Pulmonary artery endothelial cell (primary cell): ENCODE results near the gene TMEM41A. TPM values are rescaled to one million over a fixed set of nuclear protein-coding genes. Genes with fewer than 3 reads are reported as not detected.

Experiments used
- total RNA-seq: library from RNA; depleted of rRNA; stranded (reverse); fragments of >200 nt; gene quantifications from 2 replicates; pipeline ENCODE4 v1.2.3, GENCODE V29; 2014

TMEM41A gene
- total RNA-seq, 1 donor from 2014 or later = 12.7 TPM

Other genes with a start within 250 kb of the TMEM41A start
- gene EHHADH, start 245.0 kb downstream of the TMEM41A start, total RNA-seq = 3.2 and 6.3 TPM in 2 replicates
- gene MAP3K13, start 135.9 kb downstream of the TMEM41A start, total RNA-seq = 17.3 and 17.5 TPM in 2 replicates
- 0.04 and 0.07 TPM in 2 replicates for gene LIPH, start 53.6 kb upstream of the TMEM41A start, total RNA-seq
- 35.7 and 37.3 TPM in 2 replicates for gene SENP2, start 87.3 kb upstream of the TMEM41A start, total RNA-seq